OCI-LY3 (cell line): ENCODE data around the gene EIF1AD.

Source experiments
- CTCF ChIP-seq: fragments of 200-600, 300-600 bp; sonication (generic); IDR thresholded peaks from 2 replicates; pipeline ENCODE4 v1.5.1; 2014; ENCODE audit warnings: antibody characterized with exemption, low read length, low read depth
- EZH2phosphoT487 ChIP-seq: fragments of 200-600 bp; shearing (Covaris generic); IDR thresholded peaks from 2 replicates; pipeline ENCODE4 v1.6.1; 2018; ENCODE audit warnings: antibody characterized with exemption, mixed run types, low read depth

GRCh38 chr11:66032957-66033735 is 31.2 kb upstream of the EIF1AD start:
- TF ChIP-seq CTCF: no peak
- no peak for TF ChIP-seq EZH2phosphoT487
